ENCODE data around the gene SPTLC3. TPM values are rescaled to one million over a fixed set of nuclear protein-coding genes. Genes with fewer than 3 reads are reported as not detected.
"Not testable (repeated sequence)": the region's sequence is repeated elsewhere in the genome, so short reads cannot be mapped to it uniquely, and the experiment has no call there.

SPTLC3 gene
- total and polyA plus RNA-seq, 2 donors: 3.1 to 28.1 TPM

GRCh38 chr20:12977328-12978125 is 31.2 kb upstream of the SPTLC3 start:
- H3K27ac ChIP-seq (ENCODE audit: low read depth): no peak overlapping the region
- WGBS: 79% methylated on average over 3 of the region's 3 CpGs

GRCh38 chr20:12978126-12978394 is 30.7 kb upstream of the SPTLC3 start:
- no peaks in the 10 kb centered on the region for H3K36me3 ChIP-seq (ENCODE audit: insufficient read depth)
- H3K4me1 ChIP-seq (ENCODE audit: insufficient read depth): no peaks in the 10 kb centered on the region
- H3K27ac ChIP-seq (ENCODE audit: low read depth): no peak overlapping the region
- 97% methylated on average over 1 of the region's 1 CpG for WGBS
- no peak for DNase-seq (ENCODE audit: extremely low spot score)
- no peak overlapping the region for H3K4me3 ChIP-seq (ENCODE audit: low read depth, low read length)

More at GRCh38 chr20:12977328-12978125, 31.2 kb upstream of the SPTLC3 start:
- H3K36me3 ChIP-seq (ENCODE audit: insufficient read depth): no peaks in the 10 kb centered on the region
- no peaks in the 10 kb centered on the region for H3K4me1 ChIP-seq (ENCODE audit: insufficient read depth)
- H3K4me3 ChIP-seq (ENCODE audit: low read depth, low read length): no peak overlapping the region
- DNase-seq (ENCODE audit: extremely low spot score): no peak

GRCh38 chr20:12978613-12979495 is 29.9 kb upstream of the SPTLC3 start:
- no peak for DNase-seq (ENCODE audit: extremely low spot score)
- no peaks in the 10 kb centered on the region for H3K4me1 ChIP-seq (ENCODE audit: insufficient read depth)
- no peak overlapping the region for H3K4me3 ChIP-seq (ENCODE audit: low read depth, low read length)
- WGBS: 85% methylated on average over 4 of the region's 4 CpGs
- no peak overlapping the region for H3K27ac ChIP-seq (ENCODE audit: low read depth)
- no peaks in the 10 kb centered on the region for H3K36me3 ChIP-seq (ENCODE audit: insufficient read depth)

- WGBS: 93% methylated on average over 3 of the region's 3 CpGs
- not testable (repeated sequence) for H3K36me3 ChIP-seq (ENCODE audit: insufficient read depth); H3K4me3 ChIP-seq (ENCODE audit: low read depth, low read length); DNase-seq (ENCODE audit: extremely low spot score); H3K4me1 ChIP-seq (ENCODE audit: insufficient read depth); H3K27ac ChIP-seq (ENCODE audit: low read depth)
These were observed 29.1 kb upstream of the SPTLC3 start for GRCh38 chr20:12979713-12980112.

GRCh38 chr20:12982098-12982497 is 26.7 kb upstream of the SPTLC3 start:
- Histone ChIP-seq H3K36me3 (ENCODE audit: insufficient read depth) (peaks cover 2% of the 10 kb centered on the region), H3K4me1 (ENCODE audit: insufficient read depth) (no peaks in the 10 kb centered on the region), H3K4me3 (ENCODE audit: low read depth, low read length) (no peak overlapping the region), H3K27ac (ENCODE audit: low read depth) (no peak overlapping the region)
- no peak for DNase-seq (ENCODE audit: extremely low spot score)
- 80% methylated on average over 2 of the region's 2 CpGs for WGBS

- Histone ChIP-seq H3K4me3 (ENCODE audit: low read depth, low read length) (no peak overlapping the region), H3K27ac (ENCODE audit: low read depth) (no peak overlapping the region), H3K36me3 (ENCODE audit: insufficient read depth) (peaks cover 2% of the 10 kb centered on the region), H3K4me1 (ENCODE audit: insufficient read depth) (no peaks in the 10 kb centered on the region)
- DNase-seq (ENCODE audit: extremely low spot score): no peak
- WGBS: 82% methylated on average over 2 of the region's 2 CpGs
These were observed 24.6 kb upstream of the SPTLC3 start for GRCh38 chr20:12984069-12984765.

- H3K4me3 ChIP-seq (ENCODE audit: low read depth, low read length): no peak overlapping the region
- 82% methylated on average over 2 of the region's 2 CpGs for WGBS
- H3K4me1 ChIP-seq (ENCODE audit: insufficient read depth): no peaks in the 10 kb centered on the region
- H3K36me3 ChIP-seq (ENCODE audit: insufficient read depth): peaks cover 2% of the 10 kb centered on the region
- DNase-seq (ENCODE audit: extremely low spot score): no peak
- no peak overlapping the region for H3K27ac ChIP-seq (ENCODE audit: low read depth)
These were observed 23.9 kb upstream of the SPTLC3 start for GRCh38 chr20:12984863-12985262.

- DNase-seq (ENCODE audit: extremely low spot score): no peak
- 84% methylated on average over 3 of the region's 3 CpGs for whole genome bisulfite sequencing
- Histone ChIP-seq H3K4me3 (ENCODE audit: low read depth, low read length) (no peak overlapping the region), H3K27ac (ENCODE audit: low read depth) (no peak overlapping the region), H3K36me3 (ENCODE audit: insufficient read depth) (peaks cover 2% of the 10 kb centered on the region), H3K4me1 (ENCODE audit: insufficient read depth) (no peaks in the 10 kb centered on the region)
These were observed 21.5 kb upstream of the SPTLC3 start for GRCh38 chr20:12987261-12987660.

GRCh38 chr20:12989586-12990115 is 19.1 kb upstream of the SPTLC3 start:
- Histone ChIP-seq H3K27ac (ENCODE audit: low read depth) (no peak overlapping the region), H3K36me3 (ENCODE audit: insufficient read depth) (peaks cover 2% of the 10 kb centered on the region), H3K4me3 (ENCODE audit: low read depth, low read length) (no peak overlapping the region), H3K4me1 (ENCODE audit: insufficient read depth) (no peaks in the 10 kb centered on the region)
- 69% methylated on average over 3 of the region's 3 CpGs for WGBS
- DNase-seq (ENCODE audit: extremely low spot score): no peak

GRCh38 chr20:12997128-12997655 is 11.6 kb upstream of the SPTLC3 start:
- H3K36me3 ChIP-seq (ENCODE audit: insufficient read depth): no peaks in the 10 kb centered on the region
- WGBS: 69% methylated on average over 2 of the region's 2 CpGs
- DNase-seq (ENCODE audit: extremely low spot score): no peak
- no peak overlapping the region for H3K27ac ChIP-seq (ENCODE audit: low read depth)
- no peaks in the 10 kb centered on the region for H3K4me1 ChIP-seq (ENCODE audit: insufficient read depth)
- H3K4me3 ChIP-seq (ENCODE audit: low read depth, low read length): no peak overlapping the region

GRCh38 chr20:12998046-12998445 is 10.7 kb upstream of the SPTLC3 start:
- 75% methylated on average over 3 of the region's 3 CpGs for WGBS
- Histone ChIP-seq H3K4me3 (ENCODE audit: low read depth, low read length) (no peak overlapping the region), H3K27ac (ENCODE audit: low read depth) (no peak overlapping the region), H3K36me3 (ENCODE audit: insufficient read depth) (no peaks in the 10 kb centered on the region), H3K4me1 (ENCODE audit: insufficient read depth) (no peaks in the 10 kb centered on the region)
- DNase-seq (ENCODE audit: extremely low spot score): no peak

GRCh38 chr20:12999201-12999600 is 9.6 kb upstream of the SPTLC3 start:
- no peak for DNase-seq (ENCODE audit: extremely low spot score)
- no peaks in the 10 kb centered on the region for H3K4me1 ChIP-seq (ENCODE audit: insufficient read depth)
- H3K4me3 ChIP-seq (ENCODE audit: low read depth, low read length): no peak overlapping the region
- WGBS: 93% methylated on average over 3 of the region's 3 CpGs
- no peaks in the 10 kb centered on the region for H3K36me3 ChIP-seq (ENCODE audit: insufficient read depth)
- H3K27ac ChIP-seq (ENCODE audit: low read depth): no peak overlapping the region

GRCh38 chr20:13002251-13002650 is 6.5 kb upstream of the SPTLC3 start:
- 81% methylated on average over 5 of the region's 5 CpGs for WGBS

More at GRCh38 chr20:13002251-13002650, 6.5 kb upstream of the SPTLC3 start:
- Histone ChIP-seq H3K4me1 (ENCODE audit: insufficient read depth) (no peaks in the 10 kb centered on the region), H3K27ac (ENCODE audit: low read depth) (no peak overlapping the region), H3K36me3 (ENCODE audit: insufficient read depth) (no peaks in the 10 kb centered on the region), H3K4me3 (ENCODE audit: low read depth, low read length) (no peak overlapping the region)
- no peak for DNase-seq (ENCODE audit: extremely low spot score)

All from urinary bladder (tissue), 4 donors.